Occipital lobe (tissue), 2 donors: ENCODE data around the gene BCAR3. TPM values are rescaled to one million over a fixed set of nuclear protein-coding genes. Genes with fewer than 3 reads are reported as not detected.
"Not testable (repeated sequence)": the region's sequence is repeated elsewhere in the genome, so short reads cannot be mapped to it uniquely, and the experiment has no call there.

Source experiments
- DNase-seq: peaks from one replicate; lab custom pipeline; 2025; lab: John Stamatoyannopoulos, UW
- total RNA-seq: library from RNA; depleted of rRNA; stranded (reverse); fragments of >200 nt; gene quantifications from one replicate; pipeline ENCODE4 v1.2.3, GENCODE V29; 2014

Gene BCAR3
- total RNA-seq, 1 donor from 2014 or later, result 5.9 TPM

- DNase-seq, result no peak
These were observed 26.3 kb upstream of the BCAR3 start for GRCh38 chr1:93707956-93708355.

GRCh38 chr1:93705892-93706500, 24.4 kb upstream of the BCAR3 start:
- DNase-seq, result no peak

- DNase-seq, result no peak
These were observed 22.4 kb upstream of the BCAR3 start for GRCh38 chr1:93704052-93704451.

GRCh38 chr1:93703643-93704042, 22.0 kb upstream of the BCAR3 start:
- no peak for DNase-seq

- no peak for DNase-seq
These were observed 21.2 kb upstream of the BCAR3 start for GRCh38 chr1:93702828-93703183.

GRCh38 chr1:93702111-93702827, 20.6 kb upstream of the BCAR3 start:
- no peak for DNase-seq

GRCh38 chr1:93701629-93702028, 20.0 kb upstream of the BCAR3 start:
- no peak for DNase-seq

- DNase-seq, result no peak
These were observed 19.2 kb upstream of the BCAR3 start for GRCh38 chr1:93700532-93701469.

- DNase-seq, result no peak
These were observed 18.0 kb upstream of the BCAR3 start for GRCh38 chr1:93699503-93700168.

GRCh38 chr1:93699049-93699384, 17.4 kb upstream of the BCAR3 start:
- DNase-seq, result no peak

- DNase-seq, result no peak
These were observed 16.9 kb upstream of the BCAR3 start for GRCh38 chr1:93698329-93699048.

- DNase-seq, result not testable (repeated sequence)
These were observed 15.9 kb upstream of the BCAR3 start for GRCh38 chr1:93697566-93697965.

- no peak for DNase-seq
These were observed 13.9 kb upstream of the BCAR3 start for GRCh38 chr1:93695411-93696005.

- no peak for DNase-seq
These were observed 13.2 kb upstream of the BCAR3 start for GRCh38 chr1:93694819-93695218.

- no peak for DNase-seq
These were observed 12.4 kb upstream of the BCAR3 start for GRCh38 chr1:93694039-93694438.

- DNase-seq, result no peak
These were observed 11.4 kb upstream of the BCAR3 start for GRCh38 chr1:93692983-93693591.

GRCh38 chr1:93692451-93692861, 10.8 kb upstream of the BCAR3 start:
- DNase-seq, result no peak

- no peak for DNase-seq
These were observed 10.4 kb upstream of the BCAR3 start for GRCh38 chr1:93692026-93692425.

- DNase-seq, result no peak
These were observed 9.5 kb upstream of the BCAR3 start for GRCh38 chr1:93690921-93691789.
